Spleen (tissue), 11 donors: ENCODE measurements around the gene JADE1. TPM values are rescaled to one million over a fixed set of nuclear protein-coding genes. Genes with fewer than 3 reads are reported as not detected.

Experiments used
- DNase-seq: peaks from one replicate; pipeline ENCODE4 v3.0.0-alpha.2; 2020
- H3K27ac ChIP-seq, 8 donors: fragments of 200-600 bp; sonication (generic) in 7 of 8; 1 replicate in 4 of 8; 2 replicates in 4 of 8; pipeline versions ENCODE4 v1.5.0 to v1.8.0; 2016 to 2021; ENCODE audit warnings: inconsistent platforms in 4 of 8, mild to moderate bottlenecking in 4 of 8, moderate library complexity in 1 of 8
- H3K27me3 ChIP-seq, 7 donors: fragments of 200-600 bp; sonication (generic) in 6 of 7; replicated peaks in 1 of 7; 1 replicate in 4 of 7; 2 replicates in 3 of 7; pipeline versions ENCODE4 v1.5.0 to v1.8.0; 2016 to 2021; ENCODE audit warnings: inconsistent platforms in 3 of 7, mild to moderate bottlenecking in 1 of 7
- H3K36me3 ChIP-seq, 6 donors: fragments of 200-600 bp; sonication (generic) in 5 of 6; 1 replicate in 4 of 6; 2 replicates in 2 of 6; pipeline versions ENCODE4 v1.5.0 to v1.8.0; 2016 to 2021; ENCODE audit warnings: inconsistent platforms in 2 of 6
- H3K4me1 ChIP-seq, 6 donors: fragments of 200-600 bp; sonication (generic) in 5 of 6; 1 replicate in 3 of 6; 2 replicates in 3 of 6; pipeline versions ENCODE4 v1.5.0 to v1.8.0; 2016 to 2021; ENCODE audit warnings: inconsistent platforms in 3 of 6
- H3K4me3 ChIP-seq, 8 donors: fragments of 200-600 bp; sonication (generic) in 7 of 8; 1 replicate in 4 of 8; 2 replicates in 4 of 8; pipeline versions ENCODE4 v1.5.0 to v1.8.0; 2016 to 2021; ENCODE audit warnings: inconsistent platforms in 4 of 8, mild to moderate bottlenecking in 4 of 8, moderate library complexity in 2 of 8
- H3K9me3 ChIP-seq, 8 donors: fragments of 200-600 bp; sonication (generic) in 7 of 8; 1 replicate in 4 of 8; 2 replicates in 4 of 8; pipeline versions ENCODE4 v1.5.0 to v1.8.0; 2016 to 2021; ENCODE audit warnings: inconsistent platforms in 4 of 8
- POLR2A ChIP-seq, 3 donors: fragments of 450-650 bp; IDR thresholded peaks; one replicate each; pipeline ENCODE4 v1.5.1; 2017; ENCODE audit warnings: antibody characterized with exemption in 3 of 3, mild to moderate bottlenecking in 1 of 3
- POLR2AphosphoS5 ChIP-seq, 3 donors: sonication (generic); formaldehyde crosslinking; IDR thresholded peaks; one replicate each; pipeline ENCODE4 v1.5.1; 2017; ENCODE audit warnings: antibody characterized with exemption in 3 of 3
- WGBS, 5 donors: extraction: QIAGEN DNeasy Blood & Tissue Kit in 3 of 5; methylation state at CpG; one replicate each; pipeline versions ENCODE4 v1.1.5 to v1.1.7; 2013 to 2018; 5-methylcytosine and 5-hydroxymethylcytosine counted together
- intact Hi-C: fragments of 100-400 bp; cut with DNase I; formaldehyde crosslinking; loops from one replicate; pipeline ENCODE4 v1.15.0; 2023; ENCODE audit warnings: low total_unique reads
- polyA plus RNA-seq, 3 donors: library from polyadenylated mRNA; stranded (reverse); fragments of 200-250 nt; gene quantifications; one replicate each; pipeline ENCODE4 v1.2.1, GENCODE V29; 2013
- total RNA-seq, 7 donors: library from RNA; depleted of rRNA in 3 of 7; stranded (reverse); fragments of >200 nt in 3 of 7; fragmentation: NEBNext Ultra II Directional in 4 of 7; extraction: Animal tissue kit (Norgen Biotek cat#: 25700) in 4 of 7; gene quantifications; one replicate each; pipeline versions ENCODE4 v1.1.0 to v1.2.1, GENCODE V29; 2016 to 2021
- TF ChIP-seq, protein P1 (sequence below), 11 experiments: fragments of 200-600 bp in 7 of 11; fragments of 450-650 bp in 4 of 11; sonication (generic) in 4 of 11; IDR thresholded peaks in 8 of 11; conservative IDR thresholded peaks in 3 of 11; 1 replicate in 7 of 11; 2 replicates in 4 of 11; pipeline versions ENCODE4 v1.4.0 to v1.8.0; 2016 to 2021; ENCODE audit warnings: antibody characterized with exemption in 11 of 11, inconsistent platforms in 4 of 11, mild to moderate bottlenecking in 1 of 11
- donor health status: healthy with polysubstance abuse.
- donor health status: DM: no; HTN: no; CAD: no; lungs with moderate emphysema.
- donor health status: DM: no; HTN: no; CAD: no.
- donor health status: Bipolar disorder and iron deficiency.
- donor health status: healthy.
- donor health status: DM: no; HTN: no; CAD: no.
- donor health status: DM: yes; HTN: yes; CAD: no.

The JADE1 gene
- total and polyA plus RNA-seq, 10 donors: 8.1 to 37.0 (median 28.6) TPM

DNA sequence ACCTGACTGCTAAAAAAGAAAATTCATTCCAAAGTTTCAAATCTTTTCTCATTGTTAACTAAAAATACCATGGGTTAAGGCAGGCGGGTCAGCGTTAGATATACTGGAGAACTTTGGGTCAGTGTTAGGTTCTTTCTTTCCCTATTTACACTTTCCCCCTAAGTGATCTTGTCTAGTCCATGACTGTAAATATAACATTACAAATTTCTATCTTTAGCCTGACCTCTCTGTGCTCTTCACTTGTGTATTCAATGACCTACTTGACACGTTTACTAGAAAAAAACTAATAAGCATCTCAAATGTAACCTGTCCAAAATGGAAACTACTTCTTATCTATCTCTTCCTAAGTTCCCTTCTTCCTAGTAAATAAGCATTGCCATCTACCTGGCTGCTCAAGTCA lies 95.3 kb downstream of the JADE1 start:
- peaks cover 0 to 7% (median 0%) of the 10 kb centered on the region in 6 donors for H3K36me3 ChIP-seq
- H3K27me3 ChIP-seq: no peaks in the 10 kb centered on the region
- H3K9me3 ChIP-seq: peaks cover 0 to 6% (median 0%) of the 10 kb centered on the region in 8 donors
- intact Hi-C loops: no loop called here
- WGBS, 5 donors: 89 to 94% (median 93%) methylated on average over 3 of the region's 3 CpGs
- no peak overlapping the region for H3K4me3 ChIP-seq
- H3K4me1 ChIP-seq: peaks cover 0 to 12% (median 0%) of the 10 kb centered on the region in 6 donors
- H3K27ac ChIP-seq: no peak overlapping the region
- no peak for TF ChIP-seq POLR2A (IDR thresholded peaks at IDR 0.05)
- TF ChIP-seq, protein P1, sequence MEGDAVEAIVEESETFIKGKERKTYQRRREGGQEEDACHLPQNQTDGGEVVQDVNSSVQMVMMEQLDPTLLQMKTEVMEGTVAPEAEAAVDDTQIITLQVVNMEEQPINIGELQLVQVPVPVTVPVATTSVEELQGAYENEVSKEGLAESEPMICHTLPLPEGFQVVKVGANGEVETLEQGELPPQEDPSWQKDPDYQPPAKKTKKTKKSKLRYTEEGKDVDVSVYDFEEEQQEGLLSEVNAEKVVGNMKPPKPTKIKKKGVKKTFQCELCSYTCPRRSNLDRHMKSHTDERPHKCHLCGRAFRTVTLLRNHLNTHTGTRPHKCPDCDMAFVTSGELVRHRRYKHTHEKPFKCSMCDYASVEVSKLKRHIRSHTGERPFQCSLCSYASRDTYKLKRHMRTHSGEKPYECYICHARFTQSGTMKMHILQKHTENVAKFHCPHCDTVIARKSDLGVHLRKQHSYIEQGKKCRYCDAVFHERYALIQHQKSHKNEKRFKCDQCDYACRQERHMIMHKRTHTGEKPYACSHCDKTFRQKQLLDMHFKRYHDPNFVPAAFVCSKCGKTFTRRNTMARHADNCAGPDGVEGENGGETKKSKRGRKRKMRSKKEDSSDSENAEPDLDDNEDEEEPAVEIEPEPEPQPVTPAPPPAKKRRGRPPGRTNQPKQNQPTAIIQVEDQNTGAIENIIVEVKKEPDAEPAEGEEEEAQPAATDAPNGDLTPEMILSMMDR (IDR thresholded peaks at IDR 0.05 in 8 of 11, conservative IDR thresholded peaks at IDR 0.05 in 3 of 11): no peak
- TF ChIP-seq POLR2AphosphoS5 (IDR thresholded peaks at IDR 0.05): no peak
- DNase-seq: no peak

DNA sequence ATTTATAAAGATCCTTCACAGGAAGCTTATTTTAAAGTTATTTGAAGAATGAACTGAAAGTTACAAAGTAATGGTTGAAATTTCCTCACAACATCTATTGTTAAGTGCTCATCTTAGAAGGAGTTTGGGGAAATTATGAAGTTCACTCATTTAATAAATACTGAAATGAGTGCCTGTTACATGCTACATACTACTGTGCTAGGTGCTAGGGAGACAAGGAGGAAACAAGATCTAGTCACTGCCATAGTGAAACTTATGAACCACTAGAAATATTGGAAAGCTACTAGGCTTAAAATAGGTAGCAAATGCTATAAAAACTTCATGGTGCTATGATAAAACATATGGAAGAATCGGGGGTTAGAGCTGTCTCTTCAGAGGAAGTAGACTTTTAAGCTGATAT lies 97.1 kb downstream of the JADE1 start:
- TF ChIP-seq POLR2A (IDR thresholded peaks at IDR 0.05) (no peak), POLR2AphosphoS5 (IDR thresholded peaks at IDR 0.05) (no peak)
- TF ChIP-seq, protein P1 (IDR thresholded peaks at IDR 0.05 in 8 of 11, conservative IDR thresholded peaks at IDR 0.05 in 3 of 11): no peak
- Histone ChIP-seq H3K27ac (no peak overlapping the region), H3K4me1 (peaks cover 0 to 12% (median 0%) of the 10 kb centered on the region in 6 donors), H3K9me3 (peaks cover 0 to 4% (median 0%) of the 10 kb centered on the region in 8 donors), H3K36me3 (peaks cover 0 to 7% (median 0%) of the 10 kb centered on the region in 6 donors), H3K27me3 (no peaks in the 10 kb centered on the region), H3K4me3 (no peak overlapping the region)
- 55 to 82% (median 76%) methylated on average over 1 of the region's 1 CpG for WGBS, 5 donors
- no peak for DNase-seq
- intact Hi-C loops: no loop called here

DNA sequence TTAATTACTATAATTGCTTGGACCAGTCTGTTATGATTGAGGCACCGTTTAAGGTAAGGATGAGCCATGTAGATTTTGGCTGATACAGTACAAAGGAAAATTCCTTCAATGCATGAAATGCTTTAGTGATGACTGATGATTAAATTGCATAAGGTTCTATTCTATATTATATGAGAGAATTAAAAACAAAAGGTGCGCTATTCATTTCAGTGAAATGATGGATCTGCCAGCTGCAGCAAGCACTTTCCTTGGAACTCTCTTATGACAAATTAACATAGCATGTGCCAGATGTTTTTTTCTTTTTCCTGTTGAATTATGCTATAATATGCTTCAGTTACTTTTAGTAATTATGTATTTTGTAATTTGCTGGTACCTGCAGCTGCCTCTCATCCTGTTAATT lies 98.5 kb downstream of the JADE1 start:
- DNase-seq: no peak
- no peaks in the 10 kb centered on the region for H3K9me3 ChIP-seq
- no peak for TF ChIP-seq POLR2AphosphoS5 (IDR thresholded peaks at IDR 0.05)
- TF ChIP-seq, protein P1 (IDR thresholded peaks at IDR 0.05 in 8 of 11, conservative IDR thresholded peaks at IDR 0.05 in 3 of 11): no peak
- TF ChIP-seq POLR2A (IDR thresholded peaks at IDR 0.05): no peak
- WGBS, 5 donors: 95 to 100% (median 99%) methylated on average over 2 of the region's 2 CpGs
- peaks cover 0 to 17% (median 0%) of the 10 kb centered on the region in 6 donors for H3K4me1 ChIP-seq
- no peak overlapping the region for H3K4me3 ChIP-seq
- intact Hi-C loops: no loop called here
- H3K27me3 ChIP-seq: no peaks in the 10 kb centered on the region
- peaks cover 0 to 6% (median 0%) of the 10 kb centered on the region in 6 donors for H3K36me3 ChIP-seq
- H3K27ac ChIP-seq: peak overlapping the region in 3 of 8 donors; percentile 67 to 83 (median 75)

DNA sequence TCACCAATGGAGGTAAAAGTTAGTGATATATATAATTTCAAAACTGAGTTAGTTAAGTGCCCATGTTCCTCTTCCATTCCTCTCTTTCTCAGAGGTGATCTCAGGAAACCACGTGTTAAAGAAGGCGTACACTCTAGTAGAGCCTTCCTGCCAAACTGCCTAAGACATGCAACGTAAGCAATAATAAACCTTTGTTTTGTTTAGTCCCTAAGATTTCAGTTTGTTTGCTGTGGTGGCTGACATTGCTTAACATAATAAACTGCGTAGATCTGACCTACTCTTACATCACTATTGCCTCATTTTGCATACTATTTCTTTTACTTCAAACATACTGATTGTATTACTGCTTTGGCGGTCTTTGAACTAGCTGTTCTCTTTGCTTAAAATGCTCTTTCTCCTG lies 99.2 kb downstream of the JADE1 start:
- Histone ChIP-seq H3K36me3 (peaks cover 0 to 6% (median 0%) of the 10 kb centered on the region in 6 donors), H3K27me3 (no peaks in the 10 kb centered on the region), H3K27ac (peak overlapping the region in 6 of 8 donors; percentile 11 to 83 (median 60)), H3K9me3 (no peaks in the 10 kb centered on the region), H3K4me3 (peak overlapping the region in 1 of 8 donors; percentile 36), H3K4me1 (peaks cover 0 to 23% (median 0%) of the 10 kb centered on the region in 6 donors)
- intact Hi-C loops: no loop called here
- 51 to 72% (median 62%) methylated on average over 5 of the region's 5 CpGs for WGBS, 5 donors
- DNase-seq: no peak
- TF ChIP-seq POLR2A (IDR thresholded peaks at IDR 0.05) (no peak), POLR2AphosphoS5 (IDR thresholded peaks at IDR 0.05) (peak in 1 of 3 donors; percentile 31)
- TF ChIP-seq, protein P1 (IDR thresholded peaks at IDR 0.05 in 8 of 11, conservative IDR thresholded peaks at IDR 0.05 in 3 of 11): no peak
